Measurements from ENCODE around the gene GCFC2. TPM values are rescaled to one million over a fixed set of nuclear protein-coding genes. Genes with fewer than 3 reads are reported as not detected.
"Not testable (repeated sequence)": the region's sequence is repeated elsewhere in the genome, so short reads cannot be mapped to it uniquely, and the experiment has no call there.

Gene GCFC2
- polyA plus RNA-seq, 1 experiment, result 6.9 TPM

GRCh38 chr2:75705921-75706320 lies 4.8 kb downstream of the GCFC2 start:
- no peaks in the 10 kb centered on the region for H3K27me3 ChIP-seq (ENCODE audit: control insufficient read depth, insufficient read depth, low read length)
- peaks cover 5% of the 10 kb centered on the region for H3K36me3 ChIP-seq (ENCODE audit: control insufficient read depth, insufficient read depth, low read length)
- TF ChIP-seq, protein P1, sequence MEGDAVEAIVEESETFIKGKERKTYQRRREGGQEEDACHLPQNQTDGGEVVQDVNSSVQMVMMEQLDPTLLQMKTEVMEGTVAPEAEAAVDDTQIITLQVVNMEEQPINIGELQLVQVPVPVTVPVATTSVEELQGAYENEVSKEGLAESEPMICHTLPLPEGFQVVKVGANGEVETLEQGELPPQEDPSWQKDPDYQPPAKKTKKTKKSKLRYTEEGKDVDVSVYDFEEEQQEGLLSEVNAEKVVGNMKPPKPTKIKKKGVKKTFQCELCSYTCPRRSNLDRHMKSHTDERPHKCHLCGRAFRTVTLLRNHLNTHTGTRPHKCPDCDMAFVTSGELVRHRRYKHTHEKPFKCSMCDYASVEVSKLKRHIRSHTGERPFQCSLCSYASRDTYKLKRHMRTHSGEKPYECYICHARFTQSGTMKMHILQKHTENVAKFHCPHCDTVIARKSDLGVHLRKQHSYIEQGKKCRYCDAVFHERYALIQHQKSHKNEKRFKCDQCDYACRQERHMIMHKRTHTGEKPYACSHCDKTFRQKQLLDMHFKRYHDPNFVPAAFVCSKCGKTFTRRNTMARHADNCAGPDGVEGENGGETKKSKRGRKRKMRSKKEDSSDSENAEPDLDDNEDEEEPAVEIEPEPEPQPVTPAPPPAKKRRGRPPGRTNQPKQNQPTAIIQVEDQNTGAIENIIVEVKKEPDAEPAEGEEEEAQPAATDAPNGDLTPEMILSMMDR (IDR thresholded peaks at IDR 0.05; ENCODE audit: insufficient read depth, low read depth, low read length), result no peak
- CTCF ChIA-PET, result no interaction called here
- DNase-seq (ENCODE audit: low read depth), result no peak
- no peak overlapping the region for H3K4me3 ChIP-seq (ENCODE audit: low read depth, low read length)
- POLR2A ChIA-PET, result no interaction called here

- peaks cover 5% of the 10 kb centered on the region for H3K36me3 ChIP-seq (ENCODE audit: control insufficient read depth, insufficient read depth, low read length)
- ChIA-PET CTCF (interaction anchor here (0.7 kb wide), 1 partner anchor 54 kb away, joined by 3 read pairs; no protein-coding TSS in a partner anchor), POLR2A (no interaction called here)
- no peaks in the 10 kb centered on the region for H3K27me3 ChIP-seq (ENCODE audit: control insufficient read depth, insufficient read depth, low read length)
- TF ChIP-seq, protein P1 (IDR thresholded peaks at IDR 0.05; ENCODE audit: insufficient read depth, low read depth, low read length), result no peak
- no peak for DNase-seq (ENCODE audit: low read depth)
- no peak overlapping the region for H3K4me3 ChIP-seq (ENCODE audit: low read depth, low read length)
Observed at GRCh38 chr2:75703589-75704287, 7.0 kb downstream of the GCFC2 start.

GRCh38 chr2:75702593-75702992 lies 8.1 kb downstream of the GCFC2 start:
- no peak for DNase-seq (ENCODE audit: low read depth)
- Histone ChIP-seq H3K36me3 (ENCODE audit: control insufficient read depth, insufficient read depth, low read length) (peaks cover 5% of the 10 kb centered on the region), H3K4me3 (ENCODE audit: low read depth, low read length) (no peak overlapping the region), H3K27me3 (ENCODE audit: control insufficient read depth, insufficient read depth, low read length) (no peaks in the 10 kb centered on the region)
- CTCF ChIA-PET, result interaction anchor here (0.7 kb wide), 1 partner anchor 53 kb away, joined by 3 read pairs; no protein-coding TSS in a partner anchor
- TF ChIP-seq, protein P1 (IDR thresholded peaks at IDR 0.05; ENCODE audit: insufficient read depth, low read depth, low read length), result no peak
- POLR2A ChIA-PET, result no interaction called here

DNA sequence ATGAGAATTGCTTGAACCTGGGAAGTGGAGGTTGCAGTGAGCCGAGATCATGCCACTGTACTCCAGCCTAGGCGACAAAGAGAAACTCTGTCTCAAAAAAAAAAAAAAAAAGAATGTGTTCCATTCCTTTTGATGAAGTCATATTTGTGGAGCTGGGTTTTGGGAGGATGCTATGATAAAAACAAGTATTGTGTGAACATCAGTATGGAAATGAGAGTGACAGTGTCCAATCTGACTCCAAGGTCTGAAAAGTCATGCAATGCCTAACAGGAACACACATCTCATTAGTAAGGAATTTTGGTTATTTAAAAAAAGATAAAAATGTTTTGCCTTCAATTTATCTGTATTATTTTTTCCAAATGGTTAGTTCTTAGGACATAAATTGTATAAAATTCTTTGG lies 11.8 kb downstream of the GCFC2 start:
- TF ChIP-seq, protein P1 (IDR thresholded peaks at IDR 0.05; ENCODE audit: insufficient read depth, low read depth, low read length), result no peak
- DNase-seq (ENCODE audit: low read depth), result no peak
- POLR2A ChIA-PET, result no interaction called here
- Histone ChIP-seq H3K4me3 (ENCODE audit: low read depth, low read length) (no peak overlapping the region), H3K36me3 (ENCODE audit: control insufficient read depth, insufficient read depth, low read length) (peaks cover 1% of the 10 kb centered on the region; the same call in 1 of the 2 replicates), H3K27me3 (ENCODE audit: control insufficient read depth, insufficient read depth, low read length) (no peaks in the 10 kb centered on the region)
- CTCF ChIA-PET, result no interaction called here

DNA sequence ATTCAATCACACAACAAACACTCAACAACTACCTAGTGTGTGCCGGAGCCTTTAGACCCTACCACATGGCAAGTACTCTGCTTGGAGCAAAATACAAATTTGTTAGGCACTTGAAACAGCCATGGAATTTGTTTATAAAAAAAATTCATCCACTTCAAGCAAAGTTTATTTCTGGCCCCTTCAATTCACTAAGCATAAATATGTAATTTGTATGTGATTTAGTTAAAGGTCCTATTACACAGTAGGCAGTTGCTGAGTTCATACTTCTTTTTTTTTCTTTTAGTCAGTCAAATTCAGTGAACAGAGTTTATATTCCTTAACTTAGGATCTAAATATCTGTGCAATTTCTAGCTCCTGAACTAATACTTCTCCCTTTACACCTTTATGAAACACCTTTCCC lies 22.5 kb downstream of the GCFC2 start:
- POLR2A ChIA-PET, result no interaction called here
- no peaks in the 10 kb centered on the region for H3K27me3 ChIP-seq (ENCODE audit: control insufficient read depth, insufficient read depth, low read length)
- no peak for DNase-seq (ENCODE audit: low read depth)
- TF ChIP-seq, protein P1 (IDR thresholded peaks at IDR 0.05; ENCODE audit: insufficient read depth, low read depth, low read length), result no peak
- CTCF ChIA-PET, result interaction anchor here (1.2 to 2.3 kb wide), 2 partner anchors 10 to 12 kb away, joined by 3 to 12 read pairs; no protein-coding TSS in a partner anchor
- no peak overlapping the region for H3K4me3 ChIP-seq (ENCODE audit: low read depth, low read length)
- H3K36me3 ChIP-seq (ENCODE audit: control insufficient read depth, insufficient read depth, low read length), result peaks cover 1% of the 10 kb centered on the region; the same call in 1 of the 2 replicates

GRCh38 chr2:75683430-75683829 lies 27.3 kb downstream of the GCFC2 start:
- H3K36me3 ChIP-seq (ENCODE audit: control insufficient read depth, insufficient read depth, low read length); H3K4me3 ChIP-seq (ENCODE audit: low read depth, low read length); H3K27me3 ChIP-seq (ENCODE audit: control insufficient read depth, insufficient read depth, low read length); DNase-seq (ENCODE audit: low read depth); POLR2A ChIA-PET: not testable (repeated sequence)
- CTCF ChIA-PET, result interaction anchor here (2.6 kb wide), 1 partner anchor 43 kb away, joined by 12 read pairs; no protein-coding TSS in a partner anchor
